Breast epithelium (tissue), 3 donors: ENCODE measurements around the gene ADRM1.

Experiments used
- POLR2A ChIP-seq: fragments of 450-650 bp; IDR thresholded peaks from one replicate; pipeline ENCODE4 v1.6.1; 2016; ENCODE audit warnings: antibody characterized with exemption, mild to moderate bottlenecking, moderate library complexity
- POLR2AphosphoS5 ChIP-seq, 3 donors: sonication (generic); formaldehyde crosslinking; IDR thresholded peaks; one replicate each; pipeline ENCODE4 v1.6.1; 2017; ENCODE audit warnings: antibody characterized with exemption in 3 of 3
- TF ChIP-seq, protein P1 (sequence below), 3 donors: fragments of 450-650 bp; IDR thresholded peaks; one replicate each; pipeline ENCODE4 v1.5.1; 2016 to 2017; ENCODE audit warnings: antibody characterized with exemption in 3 of 3, mild to moderate bottlenecking in 3 of 3, moderate library complexity in 3 of 3

DNA sequence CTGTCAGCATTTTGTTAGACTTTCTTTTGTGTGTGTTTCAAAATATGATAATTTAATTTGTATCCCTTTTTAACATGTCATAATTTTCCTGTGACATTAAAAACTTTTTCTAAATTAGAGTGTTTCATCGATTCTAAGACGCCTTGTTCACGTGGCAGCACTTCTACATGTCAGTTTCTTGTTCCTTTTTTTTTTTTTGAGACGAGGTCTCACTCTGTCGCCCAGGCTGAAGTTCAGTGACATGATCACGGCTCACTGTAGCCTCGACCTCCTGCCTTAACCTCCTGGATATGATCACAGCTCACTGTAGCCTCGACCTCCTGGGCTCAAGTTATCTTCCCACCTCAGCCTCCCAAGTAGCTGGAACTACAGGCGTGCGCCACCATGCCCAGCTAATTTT is 27.6 kb upstream of the ADRM1 start:
- TF ChIP-seq POLR2A (no peak), POLR2AphosphoS5 (IDR thresholded peaks at IDR 0.05) (no peak)
- TF ChIP-seq, protein P1, sequence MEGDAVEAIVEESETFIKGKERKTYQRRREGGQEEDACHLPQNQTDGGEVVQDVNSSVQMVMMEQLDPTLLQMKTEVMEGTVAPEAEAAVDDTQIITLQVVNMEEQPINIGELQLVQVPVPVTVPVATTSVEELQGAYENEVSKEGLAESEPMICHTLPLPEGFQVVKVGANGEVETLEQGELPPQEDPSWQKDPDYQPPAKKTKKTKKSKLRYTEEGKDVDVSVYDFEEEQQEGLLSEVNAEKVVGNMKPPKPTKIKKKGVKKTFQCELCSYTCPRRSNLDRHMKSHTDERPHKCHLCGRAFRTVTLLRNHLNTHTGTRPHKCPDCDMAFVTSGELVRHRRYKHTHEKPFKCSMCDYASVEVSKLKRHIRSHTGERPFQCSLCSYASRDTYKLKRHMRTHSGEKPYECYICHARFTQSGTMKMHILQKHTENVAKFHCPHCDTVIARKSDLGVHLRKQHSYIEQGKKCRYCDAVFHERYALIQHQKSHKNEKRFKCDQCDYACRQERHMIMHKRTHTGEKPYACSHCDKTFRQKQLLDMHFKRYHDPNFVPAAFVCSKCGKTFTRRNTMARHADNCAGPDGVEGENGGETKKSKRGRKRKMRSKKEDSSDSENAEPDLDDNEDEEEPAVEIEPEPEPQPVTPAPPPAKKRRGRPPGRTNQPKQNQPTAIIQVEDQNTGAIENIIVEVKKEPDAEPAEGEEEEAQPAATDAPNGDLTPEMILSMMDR (IDR thresholded peaks at IDR 0.05), result no peak
